ENCODE results near the gene BAIAP2.

DNA sequence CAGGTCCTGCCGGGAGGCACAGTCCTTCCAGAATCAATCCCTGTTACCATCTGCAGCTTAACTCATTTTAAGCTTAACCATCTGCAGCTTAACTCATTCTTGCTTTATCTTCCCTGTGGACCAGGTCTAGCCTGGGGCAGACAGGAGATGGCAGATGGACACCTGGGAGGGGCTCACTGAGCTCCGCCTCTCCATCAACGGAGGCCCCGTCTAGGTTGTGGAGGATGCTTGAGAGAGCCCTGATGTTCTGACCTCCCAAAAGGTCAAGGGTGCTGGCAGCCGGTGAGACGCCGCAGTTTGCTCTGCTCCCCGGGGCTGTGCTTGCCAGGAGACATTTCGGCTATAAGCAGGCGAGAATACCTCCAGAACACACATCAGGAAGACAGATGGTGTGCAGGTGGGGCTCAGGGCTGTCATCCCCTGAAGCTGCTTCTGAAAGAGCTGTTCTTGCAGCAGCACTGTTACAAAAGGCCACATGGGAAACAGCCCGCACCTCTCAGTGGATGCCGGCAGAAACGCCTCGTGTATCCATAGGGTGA is 41.3 kb downstream of the BAIAP2 start:
- TF ChIP-seq, protein P1, sequence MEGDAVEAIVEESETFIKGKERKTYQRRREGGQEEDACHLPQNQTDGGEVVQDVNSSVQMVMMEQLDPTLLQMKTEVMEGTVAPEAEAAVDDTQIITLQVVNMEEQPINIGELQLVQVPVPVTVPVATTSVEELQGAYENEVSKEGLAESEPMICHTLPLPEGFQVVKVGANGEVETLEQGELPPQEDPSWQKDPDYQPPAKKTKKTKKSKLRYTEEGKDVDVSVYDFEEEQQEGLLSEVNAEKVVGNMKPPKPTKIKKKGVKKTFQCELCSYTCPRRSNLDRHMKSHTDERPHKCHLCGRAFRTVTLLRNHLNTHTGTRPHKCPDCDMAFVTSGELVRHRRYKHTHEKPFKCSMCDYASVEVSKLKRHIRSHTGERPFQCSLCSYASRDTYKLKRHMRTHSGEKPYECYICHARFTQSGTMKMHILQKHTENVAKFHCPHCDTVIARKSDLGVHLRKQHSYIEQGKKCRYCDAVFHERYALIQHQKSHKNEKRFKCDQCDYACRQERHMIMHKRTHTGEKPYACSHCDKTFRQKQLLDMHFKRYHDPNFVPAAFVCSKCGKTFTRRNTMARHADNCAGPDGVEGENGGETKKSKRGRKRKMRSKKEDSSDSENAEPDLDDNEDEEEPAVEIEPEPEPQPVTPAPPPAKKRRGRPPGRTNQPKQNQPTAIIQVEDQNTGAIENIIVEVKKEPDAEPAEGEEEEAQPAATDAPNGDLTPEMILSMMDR (IDR thresholded peaks at IDR 0.05), result no peak
- TF ChIP-seq ZFX (IDR thresholded peaks at IDR 0.05; ENCODE audit: borderline replicate concordance), result no peak
